Measurements from ENCODE around the gene C9orf50.

Gene C9orf50

DNA sequence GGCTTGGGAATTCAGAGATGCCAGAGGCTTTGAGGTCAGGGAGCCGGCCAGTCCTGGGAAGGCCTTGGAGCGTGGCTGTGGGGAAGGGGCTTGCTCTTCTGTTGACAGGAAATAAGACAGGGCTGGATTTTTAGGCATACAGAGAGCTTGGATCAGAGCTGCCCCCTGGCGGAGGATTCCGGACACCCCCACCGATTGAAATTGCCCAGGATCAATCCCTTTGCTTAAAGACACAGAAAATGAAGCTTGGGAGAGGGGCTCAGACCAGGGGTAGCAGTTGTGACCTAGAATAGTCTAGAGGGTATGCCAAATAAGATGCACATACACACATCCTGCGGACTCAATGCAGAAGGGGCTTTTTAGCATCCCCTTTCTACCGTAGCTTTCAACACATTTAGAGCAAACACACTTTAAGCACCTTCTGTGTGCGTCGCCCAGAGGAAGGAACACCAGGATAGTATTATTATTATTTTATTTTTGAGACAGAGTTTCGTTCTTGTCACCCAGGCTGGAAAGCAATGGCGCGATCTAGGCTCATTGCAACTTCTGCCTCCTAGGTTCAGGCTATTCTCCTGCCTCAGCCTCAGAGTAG lies 3.4 kb upstream of the C9orf50 start:
- H3K4me3 ChIP-seq (ENCODE audit: low read length in 2 of 2) = no peak overlapping the region
- no peak overlapping the region for H3K27ac ChIP-seq (ENCODE audit: low read depth in 2 of 2, low read length in 2 of 2)
- H3K9me3 ChIP-seq (ENCODE audit: control insufficient read depth in 2 of 2, low read length in 2 of 2) = no peaks in the 10 kb centered on the region
- H3K4me1 ChIP-seq (ENCODE audit: control insufficient read depth in 2 of 2, insufficient read depth in 2 of 2, low read length in 2 of 2) = peaks cover 14 to 28% of the 10 kb centered on the region in 2 donors
- no peak overlapping the region for H3K9ac ChIP-seq (ENCODE audit: low read depth in 1 of 2, low read length in 2 of 2)
- H3K36me3 ChIP-seq (ENCODE audit: control insufficient read depth in 2 of 2, insufficient read depth in 2 of 2, low read length in 2 of 2) = no peaks in the 10 kb centered on the region
- H3K27me3 ChIP-seq (ENCODE audit: control insufficient read depth in 2 of 2, insufficient read depth in 2 of 2, low read length in 2 of 2) = peaks cover 0 to 7% of the 10 kb centered on the region in 2 donors

DNA sequence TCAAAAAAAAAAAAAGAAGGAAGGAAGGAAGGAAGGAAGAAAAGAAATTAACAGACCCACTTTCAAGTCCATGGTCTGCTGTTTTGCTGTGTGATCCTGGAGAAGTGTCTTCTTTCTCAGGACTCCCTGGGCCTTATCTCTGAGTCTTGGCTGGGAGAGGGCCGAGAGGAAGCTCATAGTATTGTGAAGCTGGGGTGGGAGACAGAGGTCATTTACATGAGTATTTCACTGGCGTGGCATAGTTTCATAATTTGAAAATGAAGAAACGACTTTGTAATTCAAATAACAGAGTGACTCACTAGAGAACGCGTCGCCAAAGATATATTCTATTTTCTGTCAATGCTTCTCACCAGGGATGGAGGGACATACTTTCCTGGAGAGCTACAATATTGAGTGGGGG lies 2.4 kb upstream of the C9orf50 start:
- H3K36me3 ChIP-seq (ENCODE audit: control insufficient read depth in 2 of 2, insufficient read depth in 2 of 2, low read length in 2 of 2) = no peaks in the 10 kb centered on the region
- H3K9me3 ChIP-seq (ENCODE audit: control insufficient read depth in 2 of 2, low read length in 2 of 2) = no peaks in the 10 kb centered on the region
- no peak overlapping the region for H3K9ac ChIP-seq (ENCODE audit: low read depth in 1 of 2, low read length in 2 of 2)
- no peak overlapping the region for H3K4me3 ChIP-seq (ENCODE audit: low read length in 2 of 2)
- peaks cover 14 to 26% of the 10 kb centered on the region in 2 donors for H3K4me1 ChIP-seq (ENCODE audit: control insufficient read depth in 2 of 2, insufficient read depth in 2 of 2, low read length in 2 of 2)
- peaks cover 0 to 7% of the 10 kb centered on the region in 2 donors for H3K27me3 ChIP-seq (ENCODE audit: control insufficient read depth in 2 of 2, insufficient read depth in 2 of 2, low read length in 2 of 2)
- H3K27ac ChIP-seq (ENCODE audit: low read depth in 2 of 2, low read length in 2 of 2) = no peak overlapping the region

DNA sequence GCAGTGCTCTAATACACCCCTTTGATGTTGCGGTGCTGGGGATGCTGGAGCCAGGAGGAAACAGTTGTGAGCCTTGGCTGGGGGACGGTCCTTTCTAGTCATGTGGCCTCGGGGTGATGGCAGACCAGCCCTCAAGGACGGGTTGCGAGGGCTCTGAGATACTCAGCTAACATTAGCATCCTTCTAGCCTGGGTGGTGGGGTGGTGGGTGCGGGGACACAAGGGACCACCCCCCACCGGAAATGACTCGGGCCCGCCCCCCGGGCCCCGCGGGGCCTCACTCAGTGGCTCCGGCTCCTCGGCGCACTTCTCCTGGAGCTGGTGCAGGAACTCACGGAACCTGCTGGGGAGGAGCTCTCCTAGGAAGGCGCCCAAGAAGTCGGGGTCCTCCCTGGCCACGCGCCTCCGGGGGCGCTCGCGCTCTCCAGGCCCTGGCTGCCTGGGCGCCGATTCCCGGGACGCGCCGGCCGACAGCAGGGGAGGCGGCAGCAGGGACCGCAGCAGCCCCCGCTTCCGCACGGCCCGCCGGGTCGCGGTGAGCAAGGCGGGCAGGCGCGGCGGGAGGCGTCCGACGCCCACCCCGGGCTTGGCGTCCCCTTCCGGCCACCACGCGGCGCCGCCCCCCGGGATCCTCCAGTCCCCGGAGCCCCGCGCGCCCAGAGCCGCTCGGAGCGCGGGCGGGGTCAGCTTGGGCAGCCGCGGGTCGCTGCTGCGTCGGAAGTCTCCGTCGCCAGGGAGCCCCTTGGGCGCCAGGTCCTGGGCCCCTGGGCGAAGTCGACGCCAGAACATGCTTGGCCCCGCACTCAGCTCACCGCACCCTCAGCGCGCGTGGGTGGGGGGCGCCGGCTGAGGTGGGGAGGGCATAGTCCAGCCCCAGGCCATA lies 873 bp downstream of the C9orf50 start:
- Histone ChIP-seq H3K4me1 (ENCODE audit: control insufficient read depth in 2 of 2, insufficient read depth in 2 of 2, low read length in 2 of 2) (peaks cover 0 to 6% of the 10 kb centered on the region in 2 donors), H3K9ac (ENCODE audit: low read depth in 1 of 2, low read length in 2 of 2) (peak overlapping the region in 1 of 2 donors; percentile 55), H3K27me3 (ENCODE audit: control insufficient read depth in 2 of 2, insufficient read depth in 2 of 2, low read length in 2 of 2) (peaks cover 0 to 7% of the 10 kb centered on the region in 2 donors), H3K4me3 (ENCODE audit: low read length in 2 of 2) (peak overlapping the region; percentile 13 to 55), H3K27ac (ENCODE audit: low read depth in 2 of 2, low read length in 2 of 2) (no peak overlapping the region), H3K36me3 (ENCODE audit: control insufficient read depth in 2 of 2, insufficient read depth in 2 of 2, low read length in 2 of 2) (no peaks in the 10 kb centered on the region), H3K9me3 (ENCODE audit: control insufficient read depth in 2 of 2, low read length in 2 of 2) (no peaks in the 10 kb centered on the region)

- peaks cover 0 to 4% of the 10 kb centered on the region in 2 donors for H3K4me1 ChIP-seq (ENCODE audit: control insufficient read depth in 2 of 2, insufficient read depth in 2 of 2, low read length in 2 of 2)
- H3K4me3 ChIP-seq (ENCODE audit: low read length in 2 of 2) = no peak overlapping the region
- H3K27me3 ChIP-seq (ENCODE audit: control insufficient read depth in 2 of 2, insufficient read depth in 2 of 2, low read length in 2 of 2) = peaks cover 0 to 7% of the 10 kb centered on the region in 2 donors
Observed at GRCh38 chr9:129617167-129617566, 3.7 kb downstream of the C9orf50 start.

DNA sequence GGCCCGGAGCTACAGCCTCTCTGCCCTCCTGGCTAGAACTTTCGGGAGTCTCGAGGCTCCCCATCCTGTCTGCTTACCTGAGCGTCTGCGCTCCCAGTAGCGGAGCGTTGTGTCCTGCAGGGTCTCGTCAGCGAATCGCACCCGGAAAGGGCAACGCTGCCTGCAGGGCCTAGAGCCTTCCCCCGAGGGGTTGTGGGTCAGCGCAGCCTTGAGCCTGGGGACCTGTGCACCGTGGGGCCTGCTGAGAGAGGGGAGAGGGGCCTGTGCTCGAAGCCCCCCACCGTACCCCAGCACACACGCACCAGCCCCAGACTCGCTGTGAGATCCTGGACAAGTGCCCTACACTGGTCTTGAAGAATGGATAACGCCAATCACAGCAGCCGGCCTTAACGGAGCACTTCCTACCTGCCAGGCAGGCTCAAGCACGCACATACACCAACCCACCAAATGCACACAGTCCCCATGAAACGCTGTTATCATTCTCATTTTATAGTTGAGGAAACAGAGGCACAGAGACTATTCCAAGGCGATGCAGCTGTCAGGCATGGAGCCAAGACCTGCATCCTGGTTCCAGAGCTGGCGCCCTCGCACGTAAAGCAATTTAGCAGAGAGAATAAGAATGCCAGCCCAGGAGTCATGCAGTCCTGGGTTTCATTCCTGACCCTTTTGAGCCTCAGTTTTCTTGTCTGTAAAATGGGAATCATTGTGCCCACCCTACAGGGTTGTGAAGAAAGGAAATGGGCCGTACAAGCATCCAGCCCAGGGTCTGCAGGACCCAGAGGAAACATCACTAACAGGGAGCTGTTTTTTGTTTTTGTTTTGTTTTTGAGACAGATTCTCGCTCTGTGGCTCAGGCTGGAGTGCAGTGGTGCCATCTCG lies 5.3 kb downstream of the C9orf50 start:
- peaks cover 6 to 8% of the 10 kb centered on the region in 2 donors for H3K4me1 ChIP-seq (ENCODE audit: control insufficient read depth in 2 of 2, insufficient read depth in 2 of 2, low read length in 2 of 2)

More at GRCh38 chr9:129617167-129617566, 3.7 kb downstream of the C9orf50 start:
- Histone ChIP-seq H3K9ac (ENCODE audit: low read depth in 1 of 2, low read length in 2 of 2) (no peak overlapping the region), H3K36me3 (ENCODE audit: control insufficient read depth in 2 of 2, insufficient read depth in 2 of 2, low read length in 2 of 2) (no peaks in the 10 kb centered on the region), H3K27ac (ENCODE audit: low read depth in 2 of 2, low read length in 2 of 2) (no peak overlapping the region), H3K9me3 (ENCODE audit: control insufficient read depth in 2 of 2, low read length in 2 of 2) (no peaks in the 10 kb centered on the region)

GRCh38 chr9:129614932-129615331 lies 6.0 kb downstream of the C9orf50 start:
- H3K27ac ChIP-seq (ENCODE audit: low read depth in 2 of 2, low read length in 2 of 2) = no peak overlapping the region

More for the DNA sequence above, 5.3 kb downstream of the C9orf50 start:
- Histone ChIP-seq H3K9me3 (ENCODE audit: control insufficient read depth in 2 of 2, low read length in 2 of 2) (no peaks in the 10 kb centered on the region), H3K9ac (ENCODE audit: low read depth in 1 of 2, low read length in 2 of 2) (no peak overlapping the region), H3K36me3 (ENCODE audit: control insufficient read depth in 2 of 2, insufficient read depth in 2 of 2, low read length in 2 of 2) (no peaks in the 10 kb centered on the region), H3K27me3 (ENCODE audit: control insufficient read depth in 2 of 2, insufficient read depth in 2 of 2, low read length in 2 of 2) (peaks cover 0 to 4% of the 10 kb centered on the region in 2 donors), H3K4me3 (ENCODE audit: low read length in 2 of 2) (no peak overlapping the region), H3K27ac (ENCODE audit: low read depth in 2 of 2, low read length in 2 of 2) (no peak overlapping the region)

DNA sequence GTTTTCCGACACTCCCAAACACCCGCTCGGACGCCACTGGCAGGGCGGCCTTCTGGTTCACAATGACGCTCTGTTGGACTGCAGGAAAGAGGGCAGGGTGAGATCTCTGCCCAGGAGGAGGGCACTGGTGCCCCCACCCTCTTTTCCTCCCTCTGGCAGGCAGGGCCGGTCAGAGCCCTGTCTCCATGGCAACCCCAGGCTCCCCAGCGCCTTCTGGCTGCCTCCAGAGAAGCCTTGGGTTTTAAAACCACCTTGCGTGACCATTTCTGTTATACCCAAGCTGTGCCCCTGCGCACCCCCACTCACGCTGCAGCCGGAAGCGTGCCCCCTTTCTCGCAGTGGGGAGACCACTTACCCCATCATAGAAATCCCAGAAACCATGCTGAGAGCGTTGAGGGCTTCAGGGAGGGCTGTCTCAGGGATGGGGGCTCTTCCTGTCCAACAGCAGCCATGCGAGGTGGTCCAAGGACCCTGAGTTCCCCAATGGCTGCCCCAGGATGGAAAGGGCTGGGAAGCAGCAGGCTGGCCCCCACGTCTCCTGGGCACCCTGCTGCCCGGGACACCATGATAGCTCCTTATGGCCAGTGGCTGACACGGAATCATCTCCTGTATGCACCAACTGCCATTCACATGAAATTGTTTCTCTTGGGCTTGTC lies 7.3 kb downstream of the C9orf50 start:
- Histone ChIP-seq H3K9ac (ENCODE audit: low read depth in 1 of 2, low read length in 2 of 2) (no peak overlapping the region), H3K27ac (ENCODE audit: low read depth in 2 of 2, low read length in 2 of 2) (no peak overlapping the region)

More at GRCh38 chr9:129614932-129615331, 6.0 kb downstream of the C9orf50 start:
- Histone ChIP-seq H3K9me3 (ENCODE audit: control insufficient read depth in 2 of 2, low read length in 2 of 2) (no peaks in the 10 kb centered on the region), H3K4me3 (ENCODE audit: low read length in 2 of 2) (no peak overlapping the region), H3K9ac (ENCODE audit: low read depth in 1 of 2, low read length in 2 of 2) (no peak overlapping the region), H3K4me1 (ENCODE audit: control insufficient read depth in 2 of 2, insufficient read depth in 2 of 2, low read length in 2 of 2) (peaks cover 6 to 8% of the 10 kb centered on the region in 2 donors), H3K27me3 (ENCODE audit: control insufficient read depth in 2 of 2, insufficient read depth in 2 of 2, low read length in 2 of 2) (peaks cover 0 to 4% of the 10 kb centered on the region in 2 donors), H3K36me3 (ENCODE audit: control insufficient read depth in 2 of 2, insufficient read depth in 2 of 2, low read length in 2 of 2) (no peaks in the 10 kb centered on the region)

DNA sequence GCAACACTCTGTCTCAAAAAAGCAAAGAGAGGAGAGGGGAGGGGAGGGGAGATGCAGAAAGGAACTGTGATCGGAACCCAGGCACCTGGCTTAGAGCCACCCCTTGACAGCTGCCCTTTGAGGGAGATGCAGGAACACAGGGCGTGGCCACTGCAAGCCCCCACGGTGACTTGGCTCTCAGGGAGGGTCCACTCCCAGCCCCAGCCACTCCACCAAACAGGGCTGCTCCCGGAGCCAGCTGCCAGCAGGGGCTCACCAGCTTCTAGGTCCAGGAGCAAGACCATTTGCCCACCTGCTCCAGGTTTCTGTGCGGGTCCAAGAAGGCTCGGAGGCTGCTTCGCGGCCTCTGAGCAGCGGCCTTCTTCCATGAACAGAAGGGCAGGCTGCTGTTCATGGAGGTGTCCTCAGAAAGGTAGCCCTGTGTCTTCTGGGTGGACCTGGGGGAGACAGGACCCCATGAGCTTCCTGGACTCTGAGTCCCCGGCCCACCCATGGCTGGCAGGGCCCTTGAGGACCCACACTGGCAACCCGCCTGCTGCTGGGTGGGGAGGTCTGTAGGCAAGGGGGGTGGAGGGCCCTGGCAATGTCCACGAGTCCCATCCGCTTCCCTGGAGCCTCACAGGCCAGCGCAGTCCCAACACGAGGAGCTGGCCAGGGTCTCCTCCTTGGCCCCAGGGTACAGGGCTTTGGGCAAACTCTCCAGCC lies 7.9 kb downstream of the C9orf50 start:
- Histone ChIP-seq H3K4me1 (ENCODE audit: control insufficient read depth in 2 of 2, insufficient read depth in 2 of 2, low read length in 2 of 2) (peaks cover 17 to 23% of the 10 kb centered on the region in 2 donors), H3K9me3 (ENCODE audit: control insufficient read depth in 2 of 2, low read length in 2 of 2) (no peaks in the 10 kb centered on the region), H3K36me3 (ENCODE audit: control insufficient read depth in 2 of 2, insufficient read depth in 2 of 2, low read length in 2 of 2) (no peaks in the 10 kb centered on the region), H3K4me3 (ENCODE audit: low read length in 2 of 2) (no peak overlapping the region), H3K27me3 (ENCODE audit: control insufficient read depth in 2 of 2, insufficient read depth in 2 of 2, low read length in 2 of 2) (no peaks in the 10 kb centered on the region), H3K27ac (ENCODE audit: low read depth in 2 of 2, low read length in 2 of 2) (no peak overlapping the region), H3K9ac (ENCODE audit: low read depth in 1 of 2, low read length in 2 of 2) (no peak overlapping the region)

More for the DNA sequence above, 7.3 kb downstream of the C9orf50 start:
- Histone ChIP-seq H3K36me3 (ENCODE audit: control insufficient read depth in 2 of 2, insufficient read depth in 2 of 2, low read length in 2 of 2) (no peaks in the 10 kb centered on the region), H3K4me3 (ENCODE audit: low read length in 2 of 2) (no peak overlapping the region), H3K9me3 (ENCODE audit: control insufficient read depth in 2 of 2, low read length in 2 of 2) (no peaks in the 10 kb centered on the region), H3K4me1 (ENCODE audit: control insufficient read depth in 2 of 2, insufficient read depth in 2 of 2, low read length in 2 of 2) (peaks cover 12 to 17% of the 10 kb centered on the region in 2 donors), H3K27me3 (ENCODE audit: control insufficient read depth in 2 of 2, insufficient read depth in 2 of 2, low read length in 2 of 2) (no peaks in the 10 kb centered on the region)

DNA sequence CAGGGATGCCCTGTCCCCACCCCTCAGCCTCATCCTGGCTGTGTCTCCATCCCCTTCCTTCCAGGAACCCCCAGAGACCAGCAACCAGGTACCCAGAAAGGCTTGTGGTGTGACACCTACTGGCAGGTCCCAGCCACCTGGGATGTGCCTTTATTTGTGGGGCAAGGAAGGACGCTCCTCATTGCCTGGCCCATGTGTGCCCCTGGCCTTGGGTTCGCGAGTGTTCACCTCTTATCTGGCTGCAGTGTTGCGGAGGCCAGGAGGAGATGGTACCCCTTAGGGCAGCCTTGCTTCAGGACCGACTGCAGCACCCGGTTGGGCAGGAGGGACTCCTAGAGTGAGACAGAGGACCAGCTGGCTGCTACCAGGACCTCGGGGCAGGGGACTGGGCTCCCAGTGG lies 8.8 kb downstream of the C9orf50 start:
- Histone ChIP-seq H3K27ac (ENCODE audit: low read depth in 2 of 2, low read length in 2 of 2) (no peak overlapping the region), H3K9ac (ENCODE audit: low read depth in 1 of 2, low read length in 2 of 2) (no peak overlapping the region), H3K27me3 (ENCODE audit: control insufficient read depth in 2 of 2, insufficient read depth in 2 of 2, low read length in 2 of 2) (no peaks in the 10 kb centered on the region), H3K4me1 (ENCODE audit: control insufficient read depth in 2 of 2, insufficient read depth in 2 of 2, low read length in 2 of 2) (peaks cover 26 to 30% of the 10 kb centered on the region in 2 donors), H3K4me3 (ENCODE audit: low read length in 2 of 2) (no peak overlapping the region), H3K36me3 (ENCODE audit: control insufficient read depth in 2 of 2, insufficient read depth in 2 of 2, low read length in 2 of 2) (no peaks in the 10 kb centered on the region), H3K9me3 (ENCODE audit: control insufficient read depth in 2 of 2, low read length in 2 of 2) (no peaks in the 10 kb centered on the region)
